Spinal cord (tissue), 10 donors: ENCODE measurements around the gene MRNIP. TPM values are rescaled to one million over a fixed set of nuclear protein-coding genes. Genes with fewer than 3 reads are reported as not detected.

Experiments used
- DNase-seq, 6 donors: peaks; one replicate each; pipeline versions ENCODE4 v3.0.0 to v3.0.0-alpha.2; 2013 to 2015; ENCODE audit warnings: low spot score in 6 of 6, low read depth in 4 of 6
- H3K27ac ChIP-seq: one replicate; pipeline ENCODE4 v1.5.1; 2013; ENCODE audit warnings: low read depth, low read length, control low read depth
- H3K27me3 ChIP-seq: one replicate; pipeline ENCODE4 v1.6.1; 2013; ENCODE audit warnings: low read length; ENCODE audit not compliant: control insufficient read depth, insufficient read depth
- H3K36me3 ChIP-seq: one replicate; pipeline ENCODE4 v1.6.1; 2013; ENCODE audit warnings: low read length; ENCODE audit not compliant: control insufficient read depth, insufficient read depth
- H3K4me1 ChIP-seq: one replicate; pipeline ENCODE4 v1.6.1; 2013; ENCODE audit warnings: low read length; ENCODE audit not compliant: control insufficient read depth, insufficient read depth
- H3K4me3 ChIP-seq: one replicate; pipeline ENCODE4 v1.5.1; 2013; ENCODE audit warnings: low read depth, low read length, control low read depth
- H3K9me3 ChIP-seq: one replicate; pipeline ENCODE4 v1.6.1; 2013; ENCODE audit warnings: low read length; ENCODE audit not compliant: control insufficient read depth, insufficient read depth
- WGBS: methylation state at CpG from one replicate; pipeline ENCODE4 v1.1.5; 2013; ENCODE audit warnings: missing lambda C conversion rate; ENCODE audit not compliant: insufficient coverage; 5-methylcytosine and 5-hydroxymethylcytosine counted together
- polyA plus RNA-seq, 2 donors: library from polyadenylated mRNA; unstranded; fragments of 120-200 nt; gene quantifications; one replicate each; pipeline ENCODE4 v1.2.1, GENCODE V29; 2013; ENCODE audit not compliant: insufficient read length in 2 of 2
- total RNA-seq, 2 donors: library from RNA; depleted of rRNA in 1 of 2; stranded (reverse); fragments of 120-200 nt in 1 of 2; fragments of >200 nt in 1 of 2; gene quantifications; one replicate each; pipeline versions ENCODE4 v1.2.3 to v1.2.4, GENCODE V29; 2013 to 2014
- donor health status: healthy.

The MRNIP gene
- total and polyA plus RNA-seq, 4 donors: 26.3 to 53.9 (median 42.3) TPM

GRCh38 chr5:179818746-179819295, 39.8 kb downstream of the MRNIP start:
- Histone ChIP-seq H3K27me3 (peaks cover 7% of the 10 kb centered on the region), H3K4me1 (peaks cover 55% of the 10 kb centered on the region), H3K4me3 (peak overlapping the region; percentile 59), H3K36me3 (peaks cover 25% of the 10 kb centered on the region), H3K27ac (peak overlapping the region; percentile 85), H3K9me3 (no peaks in the 10 kb centered on the region)
- WGBS: 1% methylated on average over 25 of the region's 35 CpGs
- DNase-seq: peak in 2 of 6 donors; percentile 87 to 91

GRCh38 chr5:179817890-179818745, 40.5 kb downstream of the MRNIP start:
- Histone ChIP-seq H3K36me3 (peaks cover 25% of the 10 kb centered on the region), H3K4me1 (peaks cover 55% of the 10 kb centered on the region), H3K4me3 (peak overlapping the region; percentile 59), H3K27me3 (peaks cover 7% of the 10 kb centered on the region), H3K27ac (peak overlapping the region; percentile 85), H3K9me3 (no peaks in the 10 kb centered on the region)
- DNase-seq: no peak
- 75% methylated on average over 11 of the region's 14 CpGs for WGBS

GRCh38 chr5:179817470-179817840, 41.2 kb downstream of the MRNIP start:
- no peaks in the 10 kb centered on the region for H3K9me3 ChIP-seq
- peak overlapping the region; percentile 29 for H3K4me3 ChIP-seq
- H3K4me1 ChIP-seq: peaks cover 49% of the 10 kb centered on the region
- WGBS: 77% methylated on average over 5 of the region's 8 CpGs
- DNase-seq: no peak
- peaks cover 26% of the 10 kb centered on the region for H3K36me3 ChIP-seq
- peaks cover 7% of the 10 kb centered on the region for H3K27me3 ChIP-seq
- no peak overlapping the region for H3K27ac ChIP-seq

- H3K4me3 ChIP-seq: peak overlapping the region; percentile 29
- H3K27ac ChIP-seq: no peak overlapping the region
- DNase-seq: no peak
- peaks cover 30% of the 10 kb centered on the region for H3K36me3 ChIP-seq
- no peaks in the 10 kb centered on the region for H3K9me3 ChIP-seq
- H3K4me1 ChIP-seq: peaks cover 44% of the 10 kb centered on the region
- 3% methylated on average over 71 of the region's 72 CpGs for WGBS
- H3K27me3 ChIP-seq: peaks cover 7% of the 10 kb centered on the region
Measured at GRCh38 chr5:179816796-179817469, 41.7 kb downstream of the MRNIP start.

GRCh38 chr5:179816401-179816795, 42.2 kb downstream of the MRNIP start:
- Histone ChIP-seq H3K27ac (no peak overlapping the region), H3K4me3 (peak overlapping the region; percentile 29)

GRCh38 chr5:179815491-179816249, 42.9 kb downstream of the MRNIP start:
- Histone ChIP-seq H3K36me3 (peaks cover 38% of the 10 kb centered on the region), H3K4me3 (no peak overlapping the region), H3K4me1 (peaks cover 39% of the 10 kb centered on the region), H3K9me3 (no peaks in the 10 kb centered on the region), H3K27ac (no peak overlapping the region), H3K27me3 (peaks cover 7% of the 10 kb centered on the region)
- no peak for DNase-seq
- 95% methylated on average over 19 of the region's 21 CpGs for WGBS

More at GRCh38 chr5:179816401-179816795, 42.2 kb downstream of the MRNIP start:
- DNase-seq: no peak
- peaks cover 7% of the 10 kb centered on the region for H3K27me3 ChIP-seq
- 34% methylated on average over 21 of the region's 23 CpGs for WGBS
- H3K9me3 ChIP-seq: no peaks in the 10 kb centered on the region
- H3K4me1 ChIP-seq: peaks cover 41% of the 10 kb centered on the region
- peaks cover 35% of the 10 kb centered on the region for H3K36me3 ChIP-seq

- no peaks in the 10 kb centered on the region for H3K9me3 ChIP-seq
Measured at GRCh38 chr5:179814090-179814489, 44.5 kb downstream of the MRNIP start.

GRCh38 chr5:179812997-179813607, 45.5 kb downstream of the MRNIP start:
- Histone ChIP-seq H3K4me3 (no peak overlapping the region), H3K27me3 (peaks cover 7% of the 10 kb centered on the region), H3K27ac (no peak overlapping the region), H3K9me3 (no peaks in the 10 kb centered on the region), H3K4me1 (peaks cover 20% of the 10 kb centered on the region), H3K36me3 (peaks cover 34% of the 10 kb centered on the region)
- DNase-seq: no peak
- WGBS: 91% methylated on average over 5 of the region's 5 CpGs

More at GRCh38 chr5:179814090-179814489, 44.5 kb downstream of the MRNIP start:
- Histone ChIP-seq H3K4me3 (no peak overlapping the region), H3K4me1 (peaks cover 25% of the 10 kb centered on the region), H3K36me3 (peaks cover 38% of the 10 kb centered on the region), H3K27ac (no peak overlapping the region), H3K27me3 (peaks cover 7% of the 10 kb centered on the region)
- WGBS: no CpG with 5 or more reads among the region's 3 CpGs
- DNase-seq: no peak
